Spleen (tissue), 7 donors: ENCODE results near the gene ADGRA1.

Experiments used
- POLR2A ChIP-seq, 3 donors: fragments of 450-650 bp; IDR thresholded peaks; one replicate each; pipeline ENCODE4 v1.5.1; 2017; ENCODE audit warnings: antibody characterized with exemption in 3 of 3, mild to moderate bottlenecking in 1 of 3
- POLR2AphosphoS5 ChIP-seq, 3 donors: sonication (generic); formaldehyde crosslinking; IDR thresholded peaks; one replicate each; pipeline ENCODE4 v1.5.1; 2017; ENCODE audit warnings: antibody characterized with exemption in 3 of 3
- TF ChIP-seq, protein P1 (sequence below), 11 experiments: fragments of 200-600 bp in 7 of 11; fragments of 450-650 bp in 4 of 11; sonication (generic) in 4 of 11; IDR thresholded peaks in 8 of 11; conservative IDR thresholded peaks in 3 of 11; 1 replicate in 7 of 11; 2 replicates in 4 of 11; pipeline versions ENCODE4 v1.4.0 to v1.8.0; 2016 to 2021; ENCODE audit warnings: antibody characterized with exemption in 11 of 11, inconsistent platforms in 4 of 11, mild to moderate bottlenecking in 1 of 11
- donor health status: DM: no; HTN: no; CAD: no; lungs with moderate emphysema.
- donor health status: DM: no; HTN: no; CAD: no.
- donor health status: DM: no; HTN: no; CAD: no.

DNA sequence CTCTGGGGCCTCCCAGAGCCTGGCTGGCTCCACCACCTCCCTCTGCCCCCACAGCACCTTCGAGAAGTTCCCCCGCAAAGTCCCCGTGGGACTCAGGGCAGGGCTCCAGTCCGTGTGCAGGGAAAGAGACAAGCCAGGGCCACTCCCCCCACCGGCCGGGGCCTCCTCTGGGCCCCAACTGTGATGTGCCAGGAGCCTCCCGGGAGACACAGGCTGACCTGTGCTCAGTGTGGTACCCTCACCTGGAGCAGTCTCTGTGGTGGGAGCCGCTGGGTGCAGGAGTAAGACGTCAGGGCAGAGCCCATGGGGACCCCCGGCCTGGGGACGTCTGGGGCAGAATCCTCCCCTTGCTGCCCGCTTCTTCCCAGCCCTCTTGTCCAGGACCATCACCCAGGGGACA is 1.5 kb upstream of the ADGRA1 start:
- TF ChIP-seq, protein P1, sequence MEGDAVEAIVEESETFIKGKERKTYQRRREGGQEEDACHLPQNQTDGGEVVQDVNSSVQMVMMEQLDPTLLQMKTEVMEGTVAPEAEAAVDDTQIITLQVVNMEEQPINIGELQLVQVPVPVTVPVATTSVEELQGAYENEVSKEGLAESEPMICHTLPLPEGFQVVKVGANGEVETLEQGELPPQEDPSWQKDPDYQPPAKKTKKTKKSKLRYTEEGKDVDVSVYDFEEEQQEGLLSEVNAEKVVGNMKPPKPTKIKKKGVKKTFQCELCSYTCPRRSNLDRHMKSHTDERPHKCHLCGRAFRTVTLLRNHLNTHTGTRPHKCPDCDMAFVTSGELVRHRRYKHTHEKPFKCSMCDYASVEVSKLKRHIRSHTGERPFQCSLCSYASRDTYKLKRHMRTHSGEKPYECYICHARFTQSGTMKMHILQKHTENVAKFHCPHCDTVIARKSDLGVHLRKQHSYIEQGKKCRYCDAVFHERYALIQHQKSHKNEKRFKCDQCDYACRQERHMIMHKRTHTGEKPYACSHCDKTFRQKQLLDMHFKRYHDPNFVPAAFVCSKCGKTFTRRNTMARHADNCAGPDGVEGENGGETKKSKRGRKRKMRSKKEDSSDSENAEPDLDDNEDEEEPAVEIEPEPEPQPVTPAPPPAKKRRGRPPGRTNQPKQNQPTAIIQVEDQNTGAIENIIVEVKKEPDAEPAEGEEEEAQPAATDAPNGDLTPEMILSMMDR (IDR thresholded peaks at IDR 0.05 in 8 of 11, conservative IDR thresholded peaks at IDR 0.05 in 3 of 11), result no peak
- TF ChIP-seq POLR2A (IDR thresholded peaks at IDR 0.05), result no peak
- TF ChIP-seq POLR2AphosphoS5 (IDR thresholded peaks at IDR 0.05), result no peak
